DMS53 treated with DMSO at 0.1 percent for 48 hours (cell line): ENCODE results near the gene ALOX5.
"Not testable (repeated sequence)": the region's sequence is repeated elsewhere in the genome, so short reads cannot be mapped to it uniquely, and the experiment has no call there.

Experiments used
- DNase-seq: peaks from one replicate; lab custom pipeline; 2025; ENCODE audit not compliant: unreplicated experiment; lab: John Stamatoyannopoulos, UW

Gene ALOX5

GRCh38 chr10:45404087-45404769 lies 30.2 kb downstream of the ALOX5 start:
- DNase-seq, result no peak

DNA sequence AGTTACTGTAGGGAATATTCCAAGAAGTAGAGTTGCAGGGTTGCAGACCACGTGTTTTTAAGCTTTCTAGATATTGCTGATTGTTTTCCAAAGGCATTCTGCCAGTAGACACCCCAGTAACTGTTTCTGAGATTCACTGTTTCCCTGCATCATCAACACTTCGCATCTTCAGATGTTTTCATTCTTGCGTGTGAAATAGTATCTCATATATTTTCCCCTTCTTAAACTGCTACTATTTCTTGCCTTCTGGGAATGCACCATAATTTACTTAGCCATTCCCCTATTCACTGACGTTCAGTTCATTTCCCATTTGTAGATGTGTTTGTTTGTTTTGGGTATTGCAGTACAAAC lies 30.7 kb downstream of the ALOX5 start:
- no peak for DNase-seq

GRCh38 chr10:45407542-45407941 lies 33.5 kb downstream of the ALOX5 start:
- no peak for DNase-seq

- peak; percentile 60 for DNase-seq
Observed at GRCh38 chr10:45408421-45409319, 34.7 kb downstream of the ALOX5 start.

GRCh38 chr10:45409347-45409746 lies 35.3 kb downstream of the ALOX5 start:
- DNase-seq, result not testable (repeated sequence)

DNA sequence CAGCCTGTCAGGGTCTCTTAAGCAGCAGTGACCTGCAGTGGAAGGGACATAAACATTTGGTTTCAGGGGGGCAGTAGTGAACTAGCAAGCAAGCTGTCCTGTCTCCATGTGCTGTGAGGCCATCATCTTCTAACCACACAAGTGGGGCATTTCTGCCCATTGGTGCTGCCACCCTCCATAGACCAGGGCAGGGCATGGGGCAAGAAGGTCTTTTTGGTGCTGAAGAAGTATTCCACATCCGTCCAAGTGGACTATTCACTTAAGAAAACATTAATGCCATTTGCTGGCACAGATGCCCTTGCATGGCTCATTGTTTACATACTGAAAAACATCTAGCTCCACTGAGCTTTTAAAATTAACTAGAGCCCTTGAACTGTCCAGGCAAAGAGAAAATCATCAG lies 35.8 kb downstream of the ALOX5 start:
- DNase-seq, result no peak

DNA sequence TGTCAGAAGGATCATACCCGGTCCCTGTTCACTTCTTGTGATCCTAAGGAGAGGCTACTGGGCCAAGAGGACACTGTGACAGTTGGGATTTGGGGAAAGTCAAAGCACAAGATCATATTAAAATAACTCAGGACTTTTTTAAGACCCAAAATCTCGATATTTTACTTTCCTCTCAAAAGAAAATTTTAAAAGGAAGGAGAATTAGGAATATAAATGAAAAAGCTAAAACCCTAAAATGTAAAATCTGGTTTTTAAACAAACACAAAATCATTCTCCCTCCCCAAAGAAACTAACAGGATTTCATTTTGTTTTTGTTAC lies 36.4 kb downstream of the ALOX5 start:
- no peak for DNase-seq

GRCh38 chr10:45410807-45411606 lies 37.0 kb downstream of the ALOX5 start:
- no peak for DNase-seq

DNA sequence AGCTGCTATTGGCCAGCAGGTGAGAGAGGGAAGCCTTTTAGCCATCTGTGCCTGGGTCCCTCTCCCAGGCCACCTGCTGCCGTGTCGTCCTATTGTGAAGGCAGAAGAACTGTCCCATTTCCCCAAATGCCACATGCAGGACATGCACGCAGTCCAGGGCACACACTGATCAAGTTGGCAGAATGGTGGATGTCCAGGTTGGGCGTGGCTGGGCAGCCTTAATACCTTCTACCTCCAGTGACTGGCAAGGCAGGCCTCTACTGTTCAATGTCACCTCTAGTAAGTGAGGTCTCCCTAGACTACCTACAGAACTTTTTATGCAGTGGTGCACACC lies 37.6 kb downstream of the ALOX5 start:
- DNase-seq, result no peak

DNA sequence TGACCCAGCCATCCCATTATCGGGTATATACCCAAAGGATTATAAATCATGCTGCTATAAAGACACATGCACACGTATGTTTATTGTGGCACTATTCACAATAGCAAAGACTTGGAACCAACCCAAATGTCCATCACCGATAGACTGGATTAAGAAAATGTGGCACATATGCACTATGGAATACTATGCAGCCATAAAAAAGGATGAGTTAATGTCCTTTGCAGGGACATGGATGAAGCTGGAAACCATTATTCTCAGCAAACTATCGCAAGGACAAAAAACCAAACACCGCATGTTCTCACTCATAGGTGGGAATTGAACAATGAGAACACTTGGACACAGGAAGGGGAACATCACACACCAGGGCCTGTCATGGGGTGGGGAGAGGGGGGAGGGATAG lies 41.0 kb downstream of the ALOX5 start:
- not testable (repeated sequence) for DNase-seq

DNA sequence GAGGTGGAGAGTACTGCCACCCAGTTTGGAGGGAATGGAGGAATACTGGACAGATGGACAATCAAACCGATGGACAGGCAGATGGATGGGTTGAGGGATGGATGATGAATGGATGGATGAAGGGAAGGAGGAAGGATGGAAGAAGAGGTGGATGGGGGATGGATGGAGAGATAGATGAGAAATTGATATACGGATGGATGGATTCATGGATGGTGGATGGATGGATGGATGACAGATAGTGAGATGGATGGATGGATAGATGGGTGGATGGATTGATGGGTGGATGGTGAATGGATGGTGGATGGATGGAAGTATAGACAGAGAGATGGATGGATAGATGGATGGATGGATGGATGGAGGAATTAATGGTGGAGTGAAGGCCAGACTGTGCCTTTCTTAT lies 42.6 kb downstream of the ALOX5 start:
- DNase-seq, result no peak

DNA sequence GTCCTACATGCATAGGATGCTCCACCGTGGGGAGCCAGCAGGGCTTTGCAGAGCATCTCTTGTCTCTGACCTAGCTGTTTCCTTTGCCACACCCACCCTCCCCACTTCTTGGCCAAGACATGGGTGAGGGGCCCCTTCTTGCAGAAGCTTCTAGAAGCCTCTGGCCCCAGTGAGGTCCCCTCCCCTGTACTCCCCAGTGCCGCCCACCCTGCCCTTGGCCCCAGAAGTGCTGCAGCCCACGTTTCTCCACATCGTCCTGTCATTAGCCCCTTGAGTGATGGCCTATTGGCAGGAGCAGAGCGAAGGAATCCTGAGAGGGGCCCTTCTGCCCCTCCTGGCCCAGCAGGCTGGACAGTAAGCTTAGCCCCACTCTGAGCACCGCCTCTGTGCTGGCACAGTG lies 43.7 kb downstream of the ALOX5 start:
- no peak for DNase-seq

DNA sequence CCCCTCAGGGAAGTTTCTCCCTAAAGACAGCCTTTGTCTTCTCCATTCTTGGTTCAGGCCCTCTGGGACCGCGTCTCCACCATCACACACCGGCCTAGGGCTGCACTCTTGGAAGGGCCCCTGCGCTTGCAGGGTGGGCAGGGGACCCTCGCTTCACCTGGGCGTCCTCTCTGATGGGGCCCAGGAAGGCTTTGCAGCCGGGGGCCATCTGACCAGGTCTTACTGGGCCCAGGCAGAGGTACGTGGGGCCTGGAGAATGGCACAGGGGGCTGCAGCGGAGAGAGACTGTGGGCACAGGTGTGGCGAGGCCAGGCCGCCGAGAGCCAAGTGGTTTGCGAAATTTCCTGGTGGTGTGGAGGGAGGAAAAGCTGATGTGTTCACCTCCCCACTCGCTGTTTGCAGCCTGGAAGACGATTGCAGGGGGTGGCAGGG lies 44.4 kb downstream of the ALOX5 start:
- DNase-seq, result no peak

GRCh38 chr10:45418849-45419675 lies 45.0 kb downstream of the ALOX5 start:
- DNase-seq, result peak; percentile 57

GRCh38 chr10:45419676-45420025 lies 45.6 kb downstream of the ALOX5 start:
- peak; percentile 33 for DNase-seq

- peak; percentile 86 for DNase-seq
Observed at GRCh38 chr10:45420453-45421192, 46.6 kb downstream of the ALOX5 start.

DNA sequence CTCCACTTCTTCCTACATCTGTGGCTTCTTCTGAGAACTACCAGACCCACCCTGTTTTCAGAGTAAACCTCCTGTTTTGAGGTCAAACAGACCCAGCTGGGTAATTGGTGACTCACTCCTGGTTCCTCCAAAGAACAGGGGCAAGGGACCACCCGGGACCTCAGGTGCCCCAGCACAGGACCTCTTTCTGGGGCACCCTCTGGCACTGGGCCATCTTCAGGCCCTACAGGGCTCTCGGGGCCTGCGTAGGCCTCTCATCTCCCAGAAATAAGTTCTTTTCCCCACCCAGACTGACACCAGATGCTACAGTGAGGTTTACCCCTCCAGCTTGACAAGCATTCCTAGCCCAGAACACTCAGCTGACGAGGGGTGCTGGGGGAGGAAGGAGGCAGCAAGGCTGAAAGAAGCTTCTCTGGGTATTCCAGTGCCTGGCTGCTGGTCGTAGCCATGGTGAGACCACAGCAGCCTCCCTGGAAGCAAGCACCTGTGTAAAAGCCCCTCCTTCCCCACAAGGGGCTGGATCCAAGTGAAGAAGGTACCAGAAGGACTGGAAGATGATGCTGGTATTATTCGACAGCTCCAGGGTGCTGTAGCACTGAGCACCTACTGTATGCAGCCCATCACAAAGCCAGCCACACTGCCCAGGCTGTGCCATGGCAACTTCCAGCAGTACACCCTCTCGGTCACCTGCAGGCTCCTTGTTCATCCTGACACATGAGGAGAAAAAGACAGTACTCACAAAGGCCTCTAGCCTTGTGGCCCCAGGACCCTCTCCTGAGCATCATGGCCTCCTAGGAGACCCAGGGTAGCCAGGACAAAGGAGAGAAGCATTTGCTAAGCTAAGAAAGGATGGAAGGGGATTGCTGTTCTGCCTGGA lies 47.4 kb downstream of the ALOX5 start:
- DNase-seq, result no peak

GRCh38 chr10:45422207-45422865 lies 48.3 kb downstream of the ALOX5 start:
- DNase-seq, result no peak
